ENCODE data around the gene RAVER2.

- TF ChIP-seq CTCF (IDR thresholded peaks at IDR 0.05) (peak; percentile 89), EZH2 (IDR thresholded peaks at IDR 0.05; ENCODE audit: borderline replicate concordance, insufficient read depth, low read depth, low read length, poor library complexity, severe bottlenecking) (no peak)
Measured at GRCh38 chr1:64823691-64824476, 79.0 kb downstream of the RAVER2 start.
